ENCODE data around the gene SOX6. TPM values are rescaled to one million over a fixed set of nuclear protein-coding genes. Genes with fewer than 3 reads are reported as not detected.

The SOX6 gene
- total RNA-seq, 1 donor from 2014 or later = 20.2 TPM

DNA sequence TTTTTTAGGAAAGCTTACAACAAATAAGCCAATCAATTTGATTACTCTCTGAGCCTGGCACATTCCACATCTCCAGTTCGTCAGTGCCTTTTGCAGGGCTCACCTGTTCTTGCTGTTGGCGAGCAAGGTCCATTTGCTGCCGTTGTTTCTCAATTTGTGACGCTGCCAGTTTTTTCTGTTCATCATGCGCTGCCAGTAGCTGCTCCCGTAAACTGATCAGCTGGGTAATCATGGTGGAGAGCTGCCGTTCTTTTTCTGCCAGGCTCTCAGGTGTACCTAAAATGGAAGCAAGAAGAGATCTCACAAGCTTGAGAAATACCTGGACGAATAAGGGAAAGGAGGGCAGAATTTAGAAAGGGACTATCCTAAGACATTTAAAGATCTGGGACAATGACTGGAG lies 169.7 kb downstream of the SOX6 start:
- no peak for DNase-seq

DNA sequence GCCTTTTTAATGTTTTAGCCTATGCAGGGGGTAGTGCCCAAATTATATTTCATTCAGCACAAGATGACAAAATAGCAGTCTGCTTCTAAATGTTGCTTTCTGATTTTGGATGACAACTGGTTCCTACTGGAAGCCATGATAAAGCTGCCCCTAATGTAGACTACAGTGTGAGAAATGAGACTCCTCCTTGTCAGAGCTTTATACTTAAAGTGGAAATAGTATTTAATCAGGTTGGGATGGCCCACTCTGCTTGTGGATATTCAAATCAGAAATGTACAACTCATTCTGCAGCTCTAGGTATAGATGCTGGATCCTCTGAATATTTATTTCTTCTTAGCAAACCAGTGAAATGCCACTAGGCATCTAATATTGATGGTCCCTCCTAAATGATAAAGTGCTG lies 171.3 kb downstream of the SOX6 start:
- DNase-seq = no peak

DNA sequence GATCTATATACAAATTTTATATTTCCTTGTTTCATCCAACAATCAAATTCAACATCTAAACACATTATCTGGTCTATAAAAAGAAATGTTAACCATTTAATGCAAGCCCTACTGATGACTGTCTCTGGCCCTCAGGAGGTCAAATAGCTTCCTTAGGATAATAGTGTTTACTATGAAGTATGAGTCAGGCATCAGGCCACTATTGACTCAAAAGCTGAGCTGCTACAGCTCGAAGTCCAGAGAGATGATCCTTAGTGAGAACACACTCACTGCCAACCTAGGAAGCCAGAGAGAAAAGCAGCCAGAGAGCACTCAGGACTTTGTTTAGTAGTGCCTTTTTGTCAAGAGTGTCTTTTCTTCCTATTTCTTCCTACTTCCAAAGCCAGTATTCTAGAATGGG lies 171.8 kb downstream of the SOX6 start:
- no peak for DNase-seq

- no peak for DNase-seq
These were observed 173.8 kb downstream of the SOX6 start for GRCh38 chr11:16182553-16182952.

DNA sequence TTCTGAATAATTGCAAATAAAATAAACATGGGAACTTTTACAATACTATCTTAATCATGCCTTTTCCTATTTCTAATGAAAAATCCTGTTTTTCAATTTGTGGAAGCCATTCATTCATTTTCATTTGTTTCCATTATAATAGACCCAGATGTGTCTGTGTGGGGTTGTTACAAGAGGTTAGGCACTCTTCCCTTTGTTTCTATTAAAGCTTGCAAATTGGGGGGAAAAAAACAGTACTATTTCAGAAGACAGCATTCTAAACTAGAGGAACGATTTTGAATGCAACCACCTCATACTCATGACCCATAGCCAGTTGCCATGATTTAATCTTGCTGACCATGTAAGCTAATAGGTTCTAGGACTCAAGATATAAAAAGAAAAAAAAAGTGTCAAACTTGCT lies 175.5 kb downstream of the SOX6 start:
- DNase-seq = no peak

DNA sequence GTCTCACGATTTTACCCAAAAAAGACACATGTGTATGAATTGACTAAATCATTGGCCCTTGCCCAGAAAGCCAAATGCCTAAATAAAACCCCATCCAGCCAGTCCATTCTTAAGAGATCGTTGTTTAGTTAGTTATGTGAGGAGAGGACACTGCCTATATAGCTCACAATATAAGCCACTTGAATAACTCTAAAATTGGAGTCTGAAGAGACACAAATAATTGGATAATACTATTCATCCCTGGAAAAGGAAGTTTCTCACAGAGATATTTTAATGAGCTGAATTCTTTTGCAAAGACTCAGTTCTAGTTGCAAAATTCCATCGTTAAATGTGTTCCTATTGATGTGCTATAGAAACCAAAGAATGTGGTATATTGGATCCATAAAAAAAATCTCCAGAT lies 176.7 kb downstream of the SOX6 start:
- no peak for DNase-seq

GRCh38 chr11:16178273-16178672 lies 178.1 kb downstream of the SOX6 start:
- no peak for DNase-seq

GRCh38 chr11:16177688-16178087 lies 178.7 kb downstream of the SOX6 start:
- no peak for DNase-seq

GRCh38 chr11:16173798-16174197 lies 182.5 kb downstream of the SOX6 start:
- no peak for DNase-seq

- no peak for DNase-seq
These were observed 184.5 kb downstream of the SOX6 start for GRCh38 chr11:16171882-16172281.

- DNase-seq = peak; percentile 65
These were observed 186.1 kb downstream of the SOX6 start for GRCh38 chr11:16169956-16170847.

- DNase-seq = peak; percentile 3
These were observed 186.8 kb downstream of the SOX6 start for GRCh38 chr11:16169541-16169940.

GRCh38 chr11:16167706-16168487 lies 188.4 kb downstream of the SOX6 start:
- DNase-seq = no peak

DNA sequence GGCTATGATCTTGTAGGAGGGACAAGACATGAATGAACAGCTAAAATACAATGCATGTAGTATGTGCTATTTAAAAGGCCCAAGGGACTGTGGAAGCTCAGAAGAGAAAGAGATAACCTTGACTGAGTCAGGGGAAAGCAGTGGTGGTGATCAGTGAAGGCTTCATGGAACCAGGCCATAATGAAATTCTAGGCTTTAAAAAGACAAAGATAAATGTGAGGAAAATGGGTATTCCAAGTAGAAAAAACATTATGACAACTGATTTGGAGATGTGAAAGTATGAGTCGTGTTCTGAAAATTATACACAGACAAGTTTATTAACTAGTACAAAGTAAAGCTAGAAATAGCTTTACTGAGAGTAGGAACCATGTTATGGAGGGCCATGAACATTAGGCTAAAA lies 189.8 kb downstream of the SOX6 start:
- no peak for DNase-seq

DNA sequence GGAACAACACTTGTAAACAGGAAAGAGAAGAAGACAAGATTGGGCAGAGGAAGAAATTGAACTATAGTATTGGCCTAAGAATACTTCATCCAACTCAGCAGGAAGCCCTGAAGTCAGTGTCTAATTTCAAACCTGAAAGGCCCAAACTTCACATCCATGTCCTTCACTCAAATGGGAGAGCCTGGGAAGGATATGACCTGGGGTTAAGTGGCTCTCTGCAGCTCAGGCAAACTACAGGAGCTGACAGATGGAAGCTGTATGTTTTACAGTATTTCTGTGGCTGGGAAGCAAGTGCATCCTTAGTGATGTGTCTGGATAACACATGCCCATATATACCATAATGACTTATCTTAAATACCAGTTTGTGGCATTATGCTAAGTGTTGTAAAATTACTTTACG lies 196.2 kb downstream of the SOX6 start:
- no peak for DNase-seq

DNA sequence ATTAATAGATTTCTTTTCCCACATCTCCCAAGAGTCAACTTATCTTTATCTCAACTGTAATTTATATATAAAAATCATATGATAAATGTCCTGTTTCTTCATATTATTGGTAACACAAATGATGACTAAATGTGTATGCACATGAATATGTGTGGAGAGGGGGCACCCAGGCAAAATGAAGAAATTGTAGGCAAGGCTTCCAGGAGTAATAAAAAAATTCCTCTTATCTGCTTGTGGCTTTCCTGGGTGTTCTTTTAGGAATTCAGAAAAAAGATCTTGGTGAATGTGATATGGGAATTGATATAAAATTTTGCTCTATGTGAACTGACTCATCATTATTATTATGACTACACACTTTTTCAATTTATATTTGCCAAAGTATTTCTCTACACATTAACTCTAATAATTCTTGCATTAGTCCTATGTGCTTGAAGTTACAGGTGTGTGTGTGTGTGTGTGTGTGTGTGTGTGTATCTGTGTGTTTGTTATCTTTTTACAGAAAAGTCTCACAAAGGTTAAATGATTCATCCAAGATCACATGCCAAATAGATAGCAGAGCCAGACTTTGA lies 197.8 kb downstream of the SOX6 start:
- DNase-seq = no peak

GRCh38 chr11:16157327-16157726 lies 199.0 kb downstream of the SOX6 start:
- DNase-seq = no peak

DNA sequence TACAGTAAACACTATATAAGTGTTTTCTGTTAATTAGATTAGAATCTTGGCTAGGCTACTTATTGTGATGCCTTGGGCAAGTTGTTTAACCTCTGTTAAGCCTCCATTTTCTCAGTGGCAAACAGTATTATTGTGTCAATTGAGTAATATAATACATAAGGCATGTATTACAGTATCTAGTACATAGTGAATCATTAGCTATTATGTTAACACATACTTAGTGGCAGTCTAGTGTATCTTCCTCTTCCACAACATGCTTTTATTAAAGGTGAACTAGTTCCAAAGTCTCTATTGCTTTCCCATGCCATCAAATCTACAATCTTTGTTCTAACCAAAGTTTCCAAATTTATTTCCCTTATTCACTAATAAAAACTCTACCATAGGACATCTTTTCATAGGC lies 200.9 kb downstream of the SOX6 start:
- no peak for DNase-seq

DNA sequence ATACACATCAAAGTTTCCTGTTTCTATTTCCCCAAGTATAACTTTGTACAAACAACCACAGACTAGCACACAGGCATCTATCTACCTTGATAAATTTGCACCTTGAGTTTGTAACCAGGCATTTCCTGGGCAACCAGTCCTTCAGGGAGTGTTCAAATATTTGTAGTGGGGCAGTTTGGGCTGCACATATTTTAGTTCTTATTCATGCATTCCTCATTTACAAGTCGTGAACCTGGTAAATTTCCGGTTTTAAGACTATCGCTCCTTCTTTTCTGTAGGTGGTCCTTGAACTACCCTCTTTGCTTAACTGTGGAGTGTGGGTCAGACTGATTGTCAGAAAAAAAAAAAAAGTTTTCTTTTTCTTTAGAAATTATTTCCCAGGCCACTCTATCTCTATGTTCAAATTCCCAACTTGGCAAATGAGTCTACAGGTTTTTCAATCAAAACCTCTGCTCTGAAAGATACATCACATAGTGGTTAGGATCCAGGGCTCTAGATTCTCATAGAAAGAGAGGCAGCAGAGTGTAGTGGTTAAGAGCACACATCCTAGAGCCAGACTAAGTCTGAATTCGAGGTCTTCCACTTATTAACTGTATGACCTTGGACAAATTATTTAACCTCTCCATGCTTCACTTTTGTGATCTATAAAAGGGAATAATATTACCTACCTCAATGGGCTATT lies 201.5 kb downstream of the SOX6 start:
- no peak for DNase-seq

GRCh38 chr11:16153951-16154350 lies 202.4 kb downstream of the SOX6 start:
- no peak for DNase-seq

GRCh38 chr11:16151138-16151537 lies 205.2 kb downstream of the SOX6 start:
- no peak for DNase-seq

GRCh38 chr11:16149476-16149875 lies 206.9 kb downstream of the SOX6 start:
- DNase-seq = no peak
